Activated T-helper 1 cell treated with anti-CD3 and anti-CD28 coated beads, Interleukin-12 subunit alpha, Interleukin-12 subunit beta, Interleukin-2, Interleukin-4 antibody, amounts not matched to agents 30 ng/mL and 10 ng/mL and 1 ng/mL, durations not matched to agents 14 hours and 24 hours and 36 hours (primary cell): Measurements from ENCODE around the gene SULT1A4. TPM values are rescaled to one million over a fixed set of nuclear protein-coding genes. Genes with fewer than 3 reads are reported as not detected.
"Not testable (repeated sequence)": the region's sequence is repeated elsewhere in the genome, so short reads cannot be mapped to it uniquely, and the experiment has no call there.

Experiments used
- DNase-seq: peaks from one replicate; pipeline ENCODE4 v3.0.0; 2021; ENCODE audit warnings: low spot score
- H3K27ac Mint-ChIP-seq: one replicate; pipeline ENCODE4 v1.8.0; 2021; ENCODE audit warnings: mild to moderate bottlenecking, mixed read lengths
- H3K27me3 Mint-ChIP-seq: one replicate; pipeline ENCODE4 v1.8.0; 2022; ENCODE audit warnings: mild to moderate bottlenecking, moderate library complexity, mixed read lengths; ENCODE audit not compliant: insufficient read depth
- H3K36me3 Mint-ChIP-seq: one replicate; pipeline ENCODE4 v1.8.0; 2021; ENCODE audit warnings: low read depth, mixed read lengths
- H3K4me1 Mint-ChIP-seq: one replicate; pipeline ENCODE4 v1.8.0; 2021; ENCODE audit warnings: low read depth, mixed read lengths
- H3K4me3 Mint-ChIP-seq: one replicate; pipeline ENCODE4 v1.8.0; 2021; ENCODE audit warnings: mild to moderate bottlenecking, moderate library complexity, mixed read lengths
- H3K9me3 Mint-ChIP-seq: one replicate; pipeline ENCODE4 v1.8.0; 2021; ENCODE audit warnings: mixed read lengths
- intact Hi-C: fragments of 100-400 bp; cut with micrococcal nuclease; formaldehyde crosslinking; loops from one replicate; pipeline ENCODE4 v1.15.1; 2024
- total RNA-seq: library from RNA; stranded (reverse); gene quantifications from 2 replicates; pipeline ENCODE4 v1.2.3, GENCODE V29; 2022

The SULT1A4 gene
- total RNA-seq, 1 donor from 2014 or later = 2.9 TPM

DNA sequence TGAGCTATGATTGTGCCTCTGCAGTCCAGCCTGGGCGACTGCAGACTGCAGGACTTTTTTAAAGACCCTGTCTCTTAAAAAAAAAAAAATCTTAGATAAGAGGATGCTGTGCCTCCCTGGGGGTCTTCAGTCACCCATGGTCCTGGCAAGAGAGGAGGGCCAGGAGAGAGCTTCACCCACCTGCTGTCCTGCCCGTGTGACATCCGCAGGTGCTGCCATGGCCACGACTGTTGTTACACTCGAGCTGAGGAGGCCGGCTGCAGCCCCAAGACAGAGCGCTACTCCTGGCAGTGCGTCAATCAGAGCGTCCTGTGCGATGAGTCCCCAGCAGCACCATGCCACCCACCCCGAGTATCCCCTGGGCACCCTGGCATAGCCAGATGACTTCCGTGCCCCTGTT, 22.6 kb downstream of the SULT1A4 start:
- H3K27me3 Mint-ChIP-seq, H3K4me1 Mint-ChIP-seq, H3K27ac Mint-ChIP-seq, DNase-seq, H3K9me3 Mint-ChIP-seq, intact Hi-C loops, H3K36me3 Mint-ChIP-seq, H3K4me3 Mint-ChIP-seq: not testable (repeated sequence)

DNA sequence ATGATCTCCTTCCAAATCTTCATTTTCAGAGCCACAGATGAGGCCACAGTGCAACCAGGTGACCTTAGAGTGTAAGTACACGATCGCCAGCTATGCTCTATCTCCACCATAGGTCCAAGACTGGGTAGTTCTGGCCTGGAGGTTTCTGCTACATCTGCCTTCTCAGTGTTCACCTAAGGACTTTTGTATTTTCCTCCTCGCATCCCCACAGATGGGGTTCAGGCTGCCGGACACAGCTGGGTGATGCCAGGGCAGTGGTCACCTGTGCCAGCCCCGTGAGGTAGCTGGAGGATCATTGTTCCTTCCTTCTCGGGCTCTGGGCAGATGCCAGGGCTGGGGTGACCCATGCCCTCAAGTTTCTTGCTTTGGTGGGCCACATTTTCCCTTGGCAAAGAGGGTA, 46.6 kb downstream of the SULT1A4 start, which contains the start of gene NPIPB12:
Gene NPIPB12 (minus strand): TSS at position 101 of the 400 bp plus-strand sequence.
- DNase-seq, H3K9me3 Mint-ChIP-seq, H3K27me3 Mint-ChIP-seq, H3K36me3 Mint-ChIP-seq, H3K4me3 Mint-ChIP-seq, intact Hi-C loops, H3K4me1 Mint-ChIP-seq, H3K27ac Mint-ChIP-seq: not testable (repeated sequence)

Other genes starting within 250 kb of the SULT1A4 start
- gene NPIPB11, start 53.2 kb upstream of the SULT1A4 start, total RNA-seq = 2.4 and 2.7 TPM in 2 replicates
- 20.8 and 22.0 TPM in 2 replicates for gene BOLA2, start 5.6 kb upstream of the SULT1A4 start, total RNA-seq
- gene SLX1B, start 5.4 kb upstream of the SULT1A4 start, total RNA-seq = 59.6 and 63.3 TPM in 2 replicates
- 99.0 and 104 TPM in 2 replicates for gene NPIPB12, start 46.5 kb downstream of the SULT1A4 start, total RNA-seq
- gene SPN, start 203.3 kb downstream of the SULT1A4 start, total RNA-seq = 191 and 196 TPM in 2 replicates
- gene QPRT, start 219.3 kb downstream of the SULT1A4 start, total RNA-seq = 6.3 and 6.5 TPM in 2 replicates